ENCODE results near the gene HRG.
"Not testable (repeated sequence)": the region's sequence is repeated elsewhere in the genome, so short reads cannot be mapped to it uniquely, and the experiment has no call there.

HRG gene

GRCh38 chr3:186626254-186626847, 39.5 kb upstream of the HRG start:
- in situ Hi-C loops (cut with HindIII; ENCODE audit: low pct_unique_long_range_greater_than_20kb, low sequenced_read_pairs) = no loop called here
- no peak for TF ChIP-seq JUND (IDR thresholded peaks at IDR 0.05; ENCODE audit: low read depth)
- DNase-seq (ENCODE audit: low read depth in 1 of 2, low spot score in 1 of 2) = no peak

GRCh38 chr3:186627852-186628414, 37.9 kb upstream of the HRG start:
- TF ChIP-seq JUND (IDR thresholded peaks at IDR 0.05; ENCODE audit: low read depth) = no peak
- no peak for DNase-seq (ENCODE audit: low read depth in 1 of 2, low spot score in 1 of 2)
- in situ Hi-C loops (cut with HindIII; ENCODE audit: low pct_unique_long_range_greater_than_20kb, low sequenced_read_pairs) = no loop called here

GRCh38 chr3:186628756-186629155, 37.1 kb upstream of the HRG start:
- TF ChIP-seq JUND (IDR thresholded peaks at IDR 0.05; ENCODE audit: low read depth) = no peak

GRCh38 chr3:186630950-186631641, 34.7 kb upstream of the HRG start:
- no peak for TF ChIP-seq JUND (IDR thresholded peaks at IDR 0.05; ENCODE audit: low read depth)
- DNase-seq (ENCODE audit: low read depth in 1 of 2, low spot score in 1 of 2) = no peak
- in situ Hi-C loops (cut with HindIII; ENCODE audit: low pct_unique_long_range_greater_than_20kb, low sequenced_read_pairs) = no loop called here

More at GRCh38 chr3:186628756-186629155, 37.1 kb upstream of the HRG start:
- in situ Hi-C loops (cut with HindIII; ENCODE audit: low pct_unique_long_range_greater_than_20kb, low sequenced_read_pairs) = no loop called here
- DNase-seq (ENCODE audit: low read depth in 1 of 2, low spot score in 1 of 2) = no peak

GRCh38 chr3:186633481-186633880, 32.3 kb upstream of the HRG start:
- no peak for DNase-seq (ENCODE audit: low read depth in 1 of 2, low spot score in 1 of 2)
- in situ Hi-C loops (cut with HindIII; ENCODE audit: low pct_unique_long_range_greater_than_20kb, low sequenced_read_pairs) = no loop called here
- no peak for TF ChIP-seq JUND (IDR thresholded peaks at IDR 0.05; ENCODE audit: low read depth)

- DNase-seq (ENCODE audit: low read depth in 1 of 2, low spot score in 1 of 2); in situ Hi-C loops (cut with HindIII; ENCODE audit: low pct_unique_long_range_greater_than_20kb, low sequenced_read_pairs): not testable (repeated sequence)
Measured at GRCh38 chr3:186634207-186634606, 31.6 kb upstream of the HRG start.

GRCh38 chr3:186635532-186635931, 30.3 kb upstream of the HRG start:
- DNase-seq (ENCODE audit: low read depth in 1 of 2, low spot score in 1 of 2) = no peak
- in situ Hi-C loops (cut with HindIII; ENCODE audit: low pct_unique_long_range_greater_than_20kb, low sequenced_read_pairs) = no loop called here

GRCh38 chr3:186636536-186636935, 29.3 kb upstream of the HRG start:
- in situ Hi-C loops (cut with HindIII; ENCODE audit: low pct_unique_long_range_greater_than_20kb, low sequenced_read_pairs) = no loop called here
- DNase-seq (ENCODE audit: low read depth in 1 of 2, low spot score in 1 of 2) = no peak
- TF ChIP-seq JUND (IDR thresholded peaks at IDR 0.05; ENCODE audit: low read depth) = no peak

More at GRCh38 chr3:186635532-186635931, 30.3 kb upstream of the HRG start:
- no peak for TF ChIP-seq JUND (IDR thresholded peaks at IDR 0.05; ENCODE audit: low read depth)

GRCh38 chr3:186637686-186638085, 28.1 kb upstream of the HRG start:
- in situ Hi-C loops (cut with HindIII; ENCODE audit: low pct_unique_long_range_greater_than_20kb, low sequenced_read_pairs) = no loop called here
- TF ChIP-seq JUND (IDR thresholded peaks at IDR 0.05; ENCODE audit: low read depth) = no peak
- no peak for DNase-seq (ENCODE audit: low read depth in 1 of 2, low spot score in 1 of 2)

- TF ChIP-seq JUND (IDR thresholded peaks at IDR 0.05; ENCODE audit: low read depth) = no peak
- in situ Hi-C loops (cut with HindIII; ENCODE audit: low pct_unique_long_range_greater_than_20kb, low sequenced_read_pairs) = no loop called here
- DNase-seq (ENCODE audit: low read depth in 1 of 2, low spot score in 1 of 2) = no peak
Measured at GRCh38 chr3:186638259-186638658, 27.6 kb upstream of the HRG start.

- no peak for DNase-seq (ENCODE audit: low read depth in 1 of 2, low spot score in 1 of 2)
- in situ Hi-C loops (cut with HindIII; ENCODE audit: low pct_unique_long_range_greater_than_20kb, low sequenced_read_pairs) = no loop called here
- TF ChIP-seq JUND (IDR thresholded peaks at IDR 0.05; ENCODE audit: low read depth) = no peak
Measured at GRCh38 chr3:186639778-186640472, 25.9 kb upstream of the HRG start, which contains the start of gene FETUB. Gene FETUB (plus strand): TSS chr3:186640399. CDS start chr3:186640461, 62 bp downstream.

- TF ChIP-seq JUND (IDR thresholded peaks at IDR 0.05; ENCODE audit: low read depth) = no peak
- peak in 1 of 2 experiments; percentile 38 for DNase-seq (ENCODE audit: low read depth in 1 of 2, low spot score in 1 of 2)
- in situ Hi-C loops (cut with HindIII; ENCODE audit: low pct_unique_long_range_greater_than_20kb, low sequenced_read_pairs) = no loop called here
Measured at GRCh38 chr3:186640473-186640818, 25.4 kb upstream of the HRG start.

GRCh38 chr3:186640929-186641328, 24.9 kb upstream of the HRG start:
- no peak for TF ChIP-seq JUND (IDR thresholded peaks at IDR 0.05; ENCODE audit: low read depth)
- in situ Hi-C loops (cut with HindIII; ENCODE audit: low pct_unique_long_range_greater_than_20kb, low sequenced_read_pairs) = no loop called here
- DNase-seq (ENCODE audit: low read depth in 1 of 2, low spot score in 1 of 2) = no peak
